Measurements from ENCODE around the gene SIRPB2.
"Not testable (repeated sequence)": the region's sequence is repeated elsewhere in the genome, so short reads cannot be mapped to it uniquely, and the experiment has no call there.

SIRPB2 gene

DNA sequence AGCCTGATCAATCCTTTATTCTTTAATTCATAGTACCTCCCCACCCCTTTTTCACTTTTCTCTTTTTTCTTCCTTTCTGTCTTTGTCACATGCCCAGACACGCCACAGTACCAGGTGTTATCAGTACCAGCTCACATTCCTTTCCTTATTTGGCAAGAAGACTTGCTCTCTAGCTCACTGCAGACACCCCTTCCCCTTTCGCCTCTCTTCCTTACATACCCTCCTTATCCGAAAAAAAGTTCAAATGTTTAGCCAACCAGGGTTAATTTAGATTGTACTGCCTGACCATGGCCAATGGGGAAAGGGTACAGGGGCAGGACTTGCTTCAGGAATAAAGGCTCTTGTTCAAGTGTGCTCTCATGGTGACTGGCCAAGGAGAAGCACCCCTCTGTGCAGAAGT, 9.3 kb upstream of the SIRPB2 start:
- Histone ChIP-seq H3F3A (ENCODE audit: insufficient read depth) (no peaks in the 10 kb centered on the region), H3K9me3 (ENCODE audit: insufficient read depth, low read length) (no peaks in the 10 kb centered on the region), H2AFZ (ENCODE audit: low read depth, low read length, severe bottlenecking) (no peak overlapping the region), H3K4me3 (ENCODE audit: insufficient read depth, low read length, poor library complexity, severe bottlenecking) (no peak overlapping the region), H3K4me2 (ENCODE audit: low read depth, low read length, poor library complexity, severe bottlenecking) (no peak overlapping the region), H3K9ac (ENCODE audit: low read length) (no peak overlapping the region), H3K79me2 (ENCODE audit: insufficient read depth, low read length) (no peaks in the 10 kb centered on the region), H4K20me1 (ENCODE audit: low read depth, low read length) (no peaks in the 10 kb centered on the region), H3K9me2 (replicated peaks; ENCODE audit: insufficient read depth, low read length) (no peaks in the 10 kb centered on the region), H3K36me3 (ENCODE audit: low read length) (no peaks in the 10 kb centered on the region), H3K27me3 (ENCODE audit: low read length) (no peaks in the 10 kb centered on the region), H3K27ac (ENCODE audit: low read depth, low read length) (no peak overlapping the region)
- no peak for TF ChIP-seq EZH2phosphoT487 (conservative IDR thresholded peaks at IDR 0.05; ENCODE audit: low read length)
- TF ChIP-seq, protein P1, sequence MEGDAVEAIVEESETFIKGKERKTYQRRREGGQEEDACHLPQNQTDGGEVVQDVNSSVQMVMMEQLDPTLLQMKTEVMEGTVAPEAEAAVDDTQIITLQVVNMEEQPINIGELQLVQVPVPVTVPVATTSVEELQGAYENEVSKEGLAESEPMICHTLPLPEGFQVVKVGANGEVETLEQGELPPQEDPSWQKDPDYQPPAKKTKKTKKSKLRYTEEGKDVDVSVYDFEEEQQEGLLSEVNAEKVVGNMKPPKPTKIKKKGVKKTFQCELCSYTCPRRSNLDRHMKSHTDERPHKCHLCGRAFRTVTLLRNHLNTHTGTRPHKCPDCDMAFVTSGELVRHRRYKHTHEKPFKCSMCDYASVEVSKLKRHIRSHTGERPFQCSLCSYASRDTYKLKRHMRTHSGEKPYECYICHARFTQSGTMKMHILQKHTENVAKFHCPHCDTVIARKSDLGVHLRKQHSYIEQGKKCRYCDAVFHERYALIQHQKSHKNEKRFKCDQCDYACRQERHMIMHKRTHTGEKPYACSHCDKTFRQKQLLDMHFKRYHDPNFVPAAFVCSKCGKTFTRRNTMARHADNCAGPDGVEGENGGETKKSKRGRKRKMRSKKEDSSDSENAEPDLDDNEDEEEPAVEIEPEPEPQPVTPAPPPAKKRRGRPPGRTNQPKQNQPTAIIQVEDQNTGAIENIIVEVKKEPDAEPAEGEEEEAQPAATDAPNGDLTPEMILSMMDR (IDR thresholded peaks at IDR 0.05; ENCODE audit: insufficient read depth, low read length, poor library complexity, severe bottlenecking): no peak

DNA sequence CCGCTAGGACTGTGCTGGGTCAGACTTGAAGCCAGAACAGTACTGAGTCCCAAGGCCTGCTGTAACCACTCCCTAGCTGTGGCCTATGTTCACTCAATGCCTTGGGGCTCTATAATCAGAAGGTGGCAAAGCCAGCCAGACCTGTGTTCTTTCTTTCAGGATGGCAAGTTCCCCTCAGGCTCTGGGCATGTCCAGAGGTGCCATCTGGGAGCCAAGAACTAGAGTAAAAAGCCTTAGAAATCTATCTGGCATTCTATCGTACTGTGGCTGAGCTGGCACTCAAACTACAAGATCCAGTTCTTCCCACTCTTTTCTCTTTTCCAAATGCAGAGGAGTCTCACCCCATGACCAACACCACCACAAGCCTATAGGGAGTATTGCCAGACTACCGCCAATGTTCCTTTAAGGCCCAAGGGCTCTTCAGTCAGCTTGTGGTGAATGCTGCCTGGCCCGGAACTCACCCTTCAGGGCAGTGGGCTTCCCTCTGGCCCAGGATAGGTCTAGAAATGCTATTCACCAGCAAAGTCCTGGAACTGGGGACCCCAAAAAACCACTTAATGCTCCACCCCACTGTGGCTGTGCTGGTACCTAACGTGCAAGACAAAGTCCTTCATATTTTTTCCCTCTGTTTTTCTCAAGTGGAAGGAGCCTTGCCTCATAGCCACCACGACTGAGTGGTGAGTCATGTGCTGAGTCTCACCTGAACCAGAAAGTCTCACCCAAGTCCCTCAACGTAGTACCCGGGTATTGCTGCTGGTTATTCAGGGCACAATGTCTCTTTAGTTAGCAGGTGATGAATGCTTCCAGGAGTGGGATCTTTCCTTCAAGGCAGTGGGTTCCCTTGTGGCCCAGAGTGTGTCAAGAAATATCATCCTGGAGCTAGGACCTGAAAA, 8.6 kb upstream of the SIRPB2 start:
- Histone ChIP-seq H3K27me3 (ENCODE audit: low read length) (no peaks in the 10 kb centered on the region), H3F3A (ENCODE audit: insufficient read depth) (no peaks in the 10 kb centered on the region), H3K4me2 (ENCODE audit: low read depth, low read length, poor library complexity, severe bottlenecking) (no peak overlapping the region), H3K27ac (ENCODE audit: low read depth, low read length) (no peak overlapping the region), H3K9me2 (replicated peaks; ENCODE audit: insufficient read depth, low read length) (no peaks in the 10 kb centered on the region), H3K4me3 (ENCODE audit: insufficient read depth, low read length, poor library complexity, severe bottlenecking) (no peak overlapping the region), H4K20me1 (ENCODE audit: low read depth, low read length) (no peaks in the 10 kb centered on the region), H3K9ac (ENCODE audit: low read length) (no peak overlapping the region), H3K79me2 (ENCODE audit: insufficient read depth, low read length) (no peaks in the 10 kb centered on the region), H2AFZ (ENCODE audit: low read depth, low read length, severe bottlenecking) (no peak overlapping the region), H3K9me3 (ENCODE audit: insufficient read depth, low read length) (no peaks in the 10 kb centered on the region), H3K36me3 (ENCODE audit: low read length) (no peaks in the 10 kb centered on the region)
- no peak for TF ChIP-seq EZH2phosphoT487 (conservative IDR thresholded peaks at IDR 0.05; ENCODE audit: low read length)
- TF ChIP-seq, protein P1 (IDR thresholded peaks at IDR 0.05; ENCODE audit: insufficient read depth, low read length, poor library complexity, severe bottlenecking): no peak

DNA sequence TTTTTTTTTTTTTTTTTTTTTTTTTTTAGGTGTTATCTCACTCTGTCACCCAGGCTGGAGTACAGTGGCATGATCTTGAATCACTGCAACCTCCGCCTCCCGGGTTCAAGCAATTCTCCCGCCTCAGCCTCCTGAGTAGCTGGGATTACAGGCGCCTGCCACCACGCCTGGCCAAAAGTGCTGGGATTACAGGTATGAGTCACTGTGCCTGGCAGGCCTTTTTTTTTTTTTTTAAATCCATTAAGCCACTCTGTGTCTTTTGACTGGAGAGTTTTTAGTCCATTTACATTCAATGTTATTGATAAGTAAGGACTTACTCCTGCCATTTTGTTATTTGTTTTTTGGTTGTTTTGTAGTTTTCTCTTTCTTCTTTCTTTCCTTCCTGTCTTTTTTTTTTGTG, 6.2 kb upstream of the SIRPB2 start:
- H3K27me3 ChIP-seq (ENCODE audit: low read length); H3K4me3 ChIP-seq (ENCODE audit: insufficient read depth, low read length, poor library complexity, severe bottlenecking); H3K9me2 ChIP-seq (replicated peaks; ENCODE audit: insufficient read depth, low read length); H3K79me2 ChIP-seq (ENCODE audit: insufficient read depth, low read length); H3K27ac ChIP-seq (ENCODE audit: low read depth, low read length); H3K36me3 ChIP-seq (ENCODE audit: low read length); H3K4me2 ChIP-seq (ENCODE audit: low read depth, low read length, poor library complexity, severe bottlenecking); H4K20me1 ChIP-seq (ENCODE audit: low read depth, low read length); H2AFZ ChIP-seq (ENCODE audit: low read depth, low read length, severe bottlenecking); H3K9ac ChIP-seq (ENCODE audit: low read length); H3K9me3 ChIP-seq (ENCODE audit: insufficient read depth, low read length); H3F3A ChIP-seq (ENCODE audit: insufficient read depth): not testable (repeated sequence)

DNA sequence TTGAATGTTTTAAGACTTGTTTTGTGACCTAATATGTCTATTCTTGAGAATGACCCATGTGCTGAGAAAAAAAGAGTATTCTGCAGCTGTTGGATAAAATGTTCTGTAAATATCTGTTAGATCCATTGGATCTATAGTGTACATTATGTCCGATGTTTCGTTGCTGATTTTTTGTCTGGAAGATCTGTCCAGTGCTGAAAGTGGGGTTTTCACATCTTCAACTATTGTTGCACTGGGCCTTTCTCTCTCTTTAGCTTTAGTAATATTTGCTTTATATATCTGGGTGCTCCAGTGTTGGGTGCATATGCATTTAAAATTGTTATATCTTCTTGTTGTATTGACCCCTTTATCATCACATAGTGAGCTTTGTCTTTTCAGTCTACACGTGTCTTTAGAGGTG, 5.7 kb upstream of the SIRPB2 start:
- no peak for TF ChIP-seq EZH2phosphoT487 (conservative IDR thresholded peaks at IDR 0.05; ENCODE audit: low read length)
- TF ChIP-seq, protein P1 (IDR thresholded peaks at IDR 0.05; ENCODE audit: insufficient read depth, low read length, poor library complexity, severe bottlenecking): no peak

More for the DNA sequence above, 5.7 kb upstream of the SIRPB2 start:
- Histone ChIP-seq H3K27me3 (ENCODE audit: low read length) (no peaks in the 10 kb centered on the region), H3K36me3 (ENCODE audit: low read length) (no peaks in the 10 kb centered on the region), H3K4me2 (ENCODE audit: low read depth, low read length, poor library complexity, severe bottlenecking) (no peak overlapping the region), H2AFZ (ENCODE audit: low read depth, low read length, severe bottlenecking) (no peak overlapping the region), H3K9ac (ENCODE audit: low read length) (no peak overlapping the region), H4K20me1 (ENCODE audit: low read depth, low read length) (no peaks in the 10 kb centered on the region), H3K79me2 (ENCODE audit: insufficient read depth, low read length) (no peaks in the 10 kb centered on the region), H3F3A (ENCODE audit: insufficient read depth) (no peaks in the 10 kb centered on the region), H3K9me3 (ENCODE audit: insufficient read depth, low read length) (no peaks in the 10 kb centered on the region), H3K9me2 (replicated peaks; ENCODE audit: insufficient read depth, low read length) (no peaks in the 10 kb centered on the region), H3K27ac (ENCODE audit: low read depth, low read length) (no peak overlapping the region), H3K4me3 (ENCODE audit: insufficient read depth, low read length, poor library complexity, severe bottlenecking) (no peak overlapping the region)
